ENCODE data around the gene MS4A6E. TPM values are rescaled to one million over a fixed set of nuclear protein-coding genes. Genes with fewer than 3 reads are reported as not detected.
"Not testable (repeated sequence)": the region's sequence is repeated elsewhere in the genome, so short reads cannot be mapped to it uniquely, and the experiment has no call there.

MS4A6E gene
- total RNA-seq, 4 donors from 2014 or later, result not detected

GRCh38 chr11:60292145-60292544 is 34.9 kb upstream of the MS4A6E start:
- no peak for DNase-seq (ENCODE audit: low spot score in 2 of 2)
- Histone ChIP-seq H3K4me3 (no peak overlapping the region), H3K9me3 (peaks cover 3% of the 10 kb centered on the region), H3K36me3 (no peaks in the 10 kb centered on the region), H3K27me3 (no peaks in the 10 kb centered on the region), H3K4me1 (no peaks in the 10 kb centered on the region), H3K27ac (no peak overlapping the region)
- 98% methylated on average over 2 of the region's 2 CpGs for WGBS
- TF ChIP-seq EP300 (IDR thresholded peaks at IDR 0.05) (no peak), POLR2AphosphoS5 (IDR thresholded peaks at IDR 0.05) (no peak), POLR2A (IDR thresholded peaks at IDR 0.05) (no peak)
- TF ChIP-seq, protein P1, sequence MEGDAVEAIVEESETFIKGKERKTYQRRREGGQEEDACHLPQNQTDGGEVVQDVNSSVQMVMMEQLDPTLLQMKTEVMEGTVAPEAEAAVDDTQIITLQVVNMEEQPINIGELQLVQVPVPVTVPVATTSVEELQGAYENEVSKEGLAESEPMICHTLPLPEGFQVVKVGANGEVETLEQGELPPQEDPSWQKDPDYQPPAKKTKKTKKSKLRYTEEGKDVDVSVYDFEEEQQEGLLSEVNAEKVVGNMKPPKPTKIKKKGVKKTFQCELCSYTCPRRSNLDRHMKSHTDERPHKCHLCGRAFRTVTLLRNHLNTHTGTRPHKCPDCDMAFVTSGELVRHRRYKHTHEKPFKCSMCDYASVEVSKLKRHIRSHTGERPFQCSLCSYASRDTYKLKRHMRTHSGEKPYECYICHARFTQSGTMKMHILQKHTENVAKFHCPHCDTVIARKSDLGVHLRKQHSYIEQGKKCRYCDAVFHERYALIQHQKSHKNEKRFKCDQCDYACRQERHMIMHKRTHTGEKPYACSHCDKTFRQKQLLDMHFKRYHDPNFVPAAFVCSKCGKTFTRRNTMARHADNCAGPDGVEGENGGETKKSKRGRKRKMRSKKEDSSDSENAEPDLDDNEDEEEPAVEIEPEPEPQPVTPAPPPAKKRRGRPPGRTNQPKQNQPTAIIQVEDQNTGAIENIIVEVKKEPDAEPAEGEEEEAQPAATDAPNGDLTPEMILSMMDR (IDR thresholded peaks at IDR 0.05), result no peak

DNA sequence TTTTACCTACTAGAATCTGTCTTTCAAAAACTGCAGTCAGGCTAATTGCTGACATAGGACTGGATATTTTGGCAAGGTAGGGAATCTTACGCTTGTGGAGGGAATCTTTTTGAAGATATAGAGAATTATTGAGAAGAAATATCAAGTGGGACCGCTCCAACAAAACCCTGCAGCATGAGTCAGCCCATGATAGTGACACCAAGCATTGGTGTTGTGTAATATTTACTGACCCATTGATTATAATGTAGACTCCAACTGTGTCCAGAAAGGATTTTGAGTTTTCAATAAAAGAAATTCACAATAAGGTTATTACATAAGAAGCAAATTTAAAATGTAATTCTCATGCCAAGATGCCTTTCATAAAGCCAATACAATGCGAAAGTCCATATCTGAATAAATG is 25.9 kb upstream of the MS4A6E start:
- no peaks in the 10 kb centered on the region for H3K36me3 ChIP-seq
- DNase-seq (ENCODE audit: low spot score in 2 of 2), result no peak
- WGBS, result 89% methylated on average over 3 of the region's 3 CpGs
- H3K9me3 ChIP-seq, result no peaks in the 10 kb centered on the region
- no peaks in the 10 kb centered on the region for H3K27me3 ChIP-seq
- no peak overlapping the region for H3K4me3 ChIP-seq
- no peak overlapping the region for H3K27ac ChIP-seq
- H3K4me1 ChIP-seq, result no peaks in the 10 kb centered on the region
- no peak for TF ChIP-seq POLR2AphosphoS5 (IDR thresholded peaks at IDR 0.05)
- no peak for TF ChIP-seq POLR2A (IDR thresholded peaks at IDR 0.05)
- TF ChIP-seq, protein P1 (IDR thresholded peaks at IDR 0.05), result no peak
- TF ChIP-seq EP300 (IDR thresholded peaks at IDR 0.05), result no peak

DNA sequence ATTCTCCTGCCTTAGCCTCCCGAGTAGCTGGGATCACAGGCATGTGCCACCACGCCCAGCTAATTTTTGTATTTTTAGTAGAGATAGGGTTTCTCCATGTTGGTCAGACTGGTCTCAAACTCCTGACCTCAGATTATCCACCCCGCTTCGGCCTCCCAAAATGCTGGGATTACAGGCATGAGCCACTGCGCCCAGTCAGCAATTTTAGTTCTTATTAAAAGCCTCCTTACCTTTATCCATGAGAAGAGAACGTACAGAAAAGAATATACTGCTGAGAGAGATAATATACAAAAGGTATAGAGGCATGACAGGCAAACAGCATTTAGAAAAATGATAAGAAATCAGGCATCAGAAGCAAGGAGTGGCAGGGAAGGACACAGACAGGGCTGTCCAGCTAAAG is 25.2 kb upstream of the MS4A6E start:
- H3K27ac ChIP-seq; H3K4me1 ChIP-seq; H3K36me3 ChIP-seq; H3K27me3 ChIP-seq; H3K4me3 ChIP-seq; DNase-seq (ENCODE audit: low spot score in 2 of 2); H3K9me3 ChIP-seq: not testable (repeated sequence)
- WGBS, result 86% methylated on average over 6 of the region's 6 CpGs

- Histone ChIP-seq H3K36me3 (no peaks in the 10 kb centered on the region), H3K9me3 (no peaks in the 10 kb centered on the region), H3K27ac (no peak overlapping the region), H3K4me1 (no peaks in the 10 kb centered on the region), H3K4me3 (no peak overlapping the region), H3K27me3 (no peaks in the 10 kb centered on the region)
- DNase-seq (ENCODE audit: low spot score in 2 of 2), result no peak
- TF ChIP-seq, protein P1 (IDR thresholded peaks at IDR 0.05), result no peak
- no peak for TF ChIP-seq POLR2AphosphoS5 (IDR thresholded peaks at IDR 0.05)
- TF ChIP-seq EP300 (IDR thresholded peaks at IDR 0.05), result no peak
- TF ChIP-seq POLR2A (IDR thresholded peaks at IDR 0.05), result no peak
- 90% methylated on average over 5 of the region's 5 CpGs for WGBS
Measured at GRCh38 chr11:60303661-60304060, 23.4 kb upstream of the MS4A6E start.

DNA sequence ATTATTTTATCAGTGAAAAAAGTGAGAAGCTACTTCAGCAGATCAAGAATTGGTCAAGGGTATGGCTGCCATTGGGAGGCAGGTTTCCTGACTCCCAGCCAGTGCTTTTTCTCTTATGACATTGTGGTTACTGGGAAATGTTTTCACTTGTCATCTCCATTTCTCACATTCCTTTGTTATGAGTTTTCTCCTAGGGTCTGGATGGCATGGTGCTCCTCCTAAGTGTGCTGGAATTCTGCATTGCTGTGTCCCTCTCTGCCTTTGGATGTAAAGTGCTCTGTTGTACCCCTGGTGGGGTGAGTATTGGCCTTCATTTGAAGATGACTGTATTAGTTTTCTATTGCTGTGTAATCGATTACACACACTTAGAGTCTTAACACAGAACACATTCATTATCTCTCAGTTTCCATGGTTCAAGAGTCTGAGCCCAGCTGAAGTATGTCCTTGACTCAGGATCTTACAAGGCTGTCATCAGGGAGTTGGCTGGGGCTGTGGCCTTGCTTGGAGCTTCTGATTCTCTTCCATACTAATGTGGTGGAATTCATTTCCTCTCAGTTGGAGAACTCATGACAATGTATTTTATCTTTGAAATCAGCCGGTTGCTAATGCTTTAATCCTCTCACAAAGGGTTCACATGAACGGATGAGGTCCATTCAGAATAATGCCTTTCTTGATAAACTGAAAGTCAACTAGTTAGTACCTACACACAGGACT is 21.0 kb upstream of the MS4A6E start:
- no peak for DNase-seq (ENCODE audit: low spot score in 2 of 2)
- H3K4me3 ChIP-seq, result no peak overlapping the region
- H3K36me3 ChIP-seq, result no peaks in the 10 kb centered on the region
- TF ChIP-seq POLR2AphosphoS5 (IDR thresholded peaks at IDR 0.05) (no peak), EP300 (IDR thresholded peaks at IDR 0.05) (no peak), POLR2A (IDR thresholded peaks at IDR 0.05) (no peak)
- TF ChIP-seq, protein P1 (IDR thresholded peaks at IDR 0.05), result no peak
- WGBS, result 77% methylated on average over 3 of the region's 3 CpGs
- no peaks in the 10 kb centered on the region for H3K9me3 ChIP-seq
- no peaks in the 10 kb centered on the region for H3K27me3 ChIP-seq
- H3K4me1 ChIP-seq, result no peaks in the 10 kb centered on the region
- no peak overlapping the region for H3K27ac ChIP-seq

All from suprapubic skin (tissue), 4 donors.